Upper lobe of left lung (tissue), 4 donors: Measurements from ENCODE around the gene ANAPC16.

Source experiments
- CTCF ChIP-seq, 6 experiments: fragments of 450-650 bp in 4 of 6; fragments of 200-600 bp in 2 of 6; sonication (generic) in 2 of 6; IDR thresholded peaks; one replicate each; pipeline ENCODE4 v1.5.1; 2016 to 2019; ENCODE audit warnings: antibody characterized with exemption in 6 of 6
- EP300 ChIP-seq, 4 donors: sonication (generic); formaldehyde crosslinking; IDR thresholded peaks; one replicate each; pipeline ENCODE4 v1.5.1; 2017; ENCODE audit warnings: antibody characterized with exemption in 4 of 4, control low read depth in 2 of 4
- POLR2A ChIP-seq, 4 donors: fragments of 450-650 bp; IDR thresholded peaks; one replicate each; pipeline ENCODE4 v1.5.1; 2016 to 2017; ENCODE audit warnings: antibody characterized with exemption in 4 of 4, mild to moderate bottlenecking in 2 of 4
- POLR2AphosphoS5 ChIP-seq, 2 donors: sonication (generic); formaldehyde crosslinking; IDR thresholded peaks; one replicate each; pipeline ENCODE4 v1.5.1; 2017; ENCODE audit warnings: antibody characterized with exemption in 2 of 2

- TF ChIP-seq CTCF (IDR thresholded peaks at IDR 0.05): no peak
- no peak for TF ChIP-seq EP300 (IDR thresholded peaks at IDR 0.05)
- TF ChIP-seq POLR2AphosphoS5 (IDR thresholded peaks at IDR 0.05): no peak
- TF ChIP-seq POLR2A (IDR thresholded peaks at IDR 0.05): no peak
Observed at GRCh38 chr10:72238392-72239175, 22.8 kb downstream of the ANAPC16 start.
